SIG-M5 (cell line): Measurements from ENCODE around the gene GRAMD2A.

ENCODE experiments used
- DNase-seq: peaks from one replicate; lab custom pipeline; 2025; lab: John Stamatoyannopoulos, UW

The GRAMD2A gene

GRCh38 chr15:72136170-72137051 is 61.2 kb downstream of the GRAMD2A start:
- DNase-seq: no peak

DNA sequence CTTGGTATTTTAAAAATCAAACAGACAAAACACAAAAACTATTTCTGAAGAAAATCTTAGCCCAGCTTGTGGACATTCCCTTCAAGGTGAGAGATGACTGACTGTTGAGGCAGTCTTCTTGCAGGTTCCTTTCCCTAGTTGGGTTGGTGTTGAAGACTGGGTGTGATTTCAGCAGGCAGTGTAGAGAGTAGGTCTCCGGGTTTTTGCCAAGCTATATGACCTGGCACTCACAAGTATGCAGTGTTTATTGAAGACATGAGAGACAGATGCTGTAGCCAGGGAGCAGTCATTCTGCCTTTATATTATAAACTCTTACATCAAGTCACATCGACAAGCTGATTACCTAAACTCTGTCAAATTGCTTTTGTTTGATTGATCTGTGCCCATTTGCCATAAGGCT is 61.9 kb downstream of the GRAMD2A start:
- DNase-seq: no peak

DNA sequence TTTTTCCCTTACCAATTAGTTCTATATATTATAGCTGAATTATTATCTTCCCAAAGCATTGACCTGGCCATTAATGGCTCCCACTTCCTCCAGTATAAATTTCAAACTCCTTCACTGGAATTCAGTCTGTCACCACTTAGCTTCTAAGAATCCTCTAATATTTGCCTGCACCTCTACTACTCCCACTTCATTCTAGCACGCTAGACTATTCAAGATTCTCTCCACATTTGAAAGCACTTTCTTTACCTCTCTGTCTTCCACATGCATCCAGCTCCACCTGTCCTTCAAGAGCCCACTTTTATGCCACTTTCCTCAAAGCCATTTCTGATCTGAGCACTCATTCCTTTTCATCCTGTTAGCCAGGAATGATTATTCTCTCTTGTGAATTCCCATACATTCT is 64.4 kb downstream of the GRAMD2A start:
- DNase-seq: no peak

DNA sequence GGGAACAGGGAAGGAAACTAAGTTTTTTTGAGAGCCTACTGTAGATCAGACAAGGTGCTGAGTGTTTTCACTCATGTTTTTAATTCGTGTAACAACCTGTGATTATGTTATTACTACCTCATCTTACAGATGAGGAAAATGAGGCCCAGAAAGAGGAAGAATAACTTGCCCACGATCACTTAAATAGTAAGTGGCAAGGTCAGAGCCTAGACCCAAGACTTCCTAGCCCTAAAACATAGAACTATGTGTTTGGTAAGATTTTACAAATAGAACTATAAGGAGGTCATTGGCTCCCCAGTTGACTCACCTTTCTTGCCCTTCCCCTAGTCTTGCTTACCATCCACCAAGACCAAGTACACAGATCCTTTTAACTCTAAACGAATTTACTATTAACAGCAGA is 65.7 kb downstream of the GRAMD2A start:
- DNase-seq: no peak

DNA sequence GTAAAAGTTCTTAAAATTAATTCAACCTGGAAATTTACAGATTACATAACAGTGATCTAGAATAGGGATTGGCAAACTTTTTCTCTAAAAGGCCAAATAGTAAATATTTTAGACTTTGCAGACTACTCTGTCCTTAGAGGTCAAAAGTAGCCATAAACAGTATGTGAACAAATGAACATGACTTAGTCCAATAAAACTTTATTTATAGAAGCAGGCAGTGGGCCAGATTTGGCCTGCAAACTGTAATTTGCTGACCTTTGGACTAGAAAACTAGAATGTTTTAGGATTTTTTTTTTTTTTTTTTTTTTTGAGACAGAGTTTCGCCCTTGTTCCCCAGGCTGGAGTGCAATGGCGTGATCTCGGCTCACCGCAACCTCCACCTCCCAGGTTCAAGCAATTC is 67.3 kb downstream of the GRAMD2A start:
- no peak for DNase-seq

- no peak for DNase-seq
These were observed 69.2 kb downstream of the GRAMD2A start for GRCh38 chr15:72128359-72128758.

- DNase-seq: no peak
These were observed 69.8 kb downstream of the GRAMD2A start for GRCh38 chr15:72127724-72128322.

DNA sequence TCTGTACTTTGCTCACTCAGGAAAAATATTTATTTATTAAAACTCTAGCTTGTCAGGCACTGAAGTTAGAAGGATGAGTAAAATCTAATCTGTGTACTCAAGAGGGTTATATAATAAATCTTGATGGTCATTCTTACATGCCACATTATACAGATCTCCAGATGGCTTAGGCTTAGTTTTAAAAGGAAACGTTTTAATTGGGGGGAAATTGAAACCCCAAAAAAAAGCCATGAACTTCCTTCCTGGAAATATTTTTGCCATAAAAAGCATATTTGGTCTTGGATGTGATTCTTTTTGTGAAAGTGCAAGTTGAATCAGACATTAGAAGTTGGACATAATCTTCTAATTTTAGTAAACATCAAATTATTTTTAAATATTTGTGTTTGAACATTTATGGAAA is 73.4 kb downstream of the GRAMD2A start:
- DNase-seq: no peak

DNA sequence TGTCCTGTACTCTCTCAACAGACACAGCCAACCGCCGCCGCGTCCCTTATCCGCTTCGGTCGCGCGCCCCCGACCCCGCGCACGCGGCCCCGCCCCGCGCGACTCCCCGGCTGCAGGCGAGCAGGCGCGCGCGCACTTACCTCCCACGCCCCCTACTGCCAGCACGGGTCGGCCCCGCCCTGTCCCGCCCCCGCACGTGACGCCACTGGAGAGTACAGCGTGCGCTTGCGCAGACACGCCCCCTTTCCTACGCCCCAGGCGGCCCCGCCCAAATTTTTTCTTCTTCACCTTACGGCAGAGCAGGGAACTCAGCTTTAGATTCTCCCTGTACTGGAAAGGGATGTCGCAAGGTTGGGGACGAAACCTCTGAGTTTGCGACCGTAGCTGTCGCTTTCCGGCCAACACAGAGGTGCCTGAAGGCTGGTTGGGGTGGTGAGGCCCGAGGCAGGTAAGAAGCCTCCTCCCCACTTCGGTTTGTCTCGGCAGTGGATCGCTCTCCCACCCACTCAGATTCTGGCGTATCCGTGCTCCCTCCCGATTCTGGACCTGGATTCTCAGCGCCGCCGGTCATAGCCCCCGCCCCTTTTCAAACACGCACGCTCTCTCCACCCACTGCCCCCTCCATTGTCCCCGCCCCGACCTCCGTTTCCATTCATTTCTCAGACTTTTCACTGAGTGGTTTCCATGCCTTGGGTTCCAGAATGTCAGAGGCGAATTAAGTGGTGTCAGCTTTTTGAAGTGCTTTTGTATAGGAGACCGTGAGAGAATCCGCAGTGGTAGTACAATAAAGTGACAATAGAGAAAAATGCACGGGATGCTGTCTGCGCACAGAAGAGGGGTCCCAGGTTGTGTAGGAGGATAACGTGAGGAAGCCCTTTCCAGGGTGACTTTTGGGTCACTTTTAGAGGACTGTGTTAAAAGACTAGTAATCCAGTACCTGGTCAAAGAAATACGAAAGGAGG is 79.3 kb downstream of the GRAMD2A start, which contains the start of the genes MYO9A and SENP8:
Gene MYO9A (minus strand): TSS at position 134 of the 962 bp plus-strand sequence. CDS start 71,587 bp downstream, outside the sequence.
Gene SENP8 (plus strand): TSS at position 387 of the 962 bp plus-strand sequence. CDS start 21,221 bp downstream, outside the sequence.
- DNase-seq: peak; percentile 89

GRCh38 chr15:72117486-72118016 is 80.0 kb downstream of the GRAMD2A start:
- no peak for DNase-seq

GRCh38 chr15:72116731-72117485 is 80.7 kb downstream of the GRAMD2A start:
- DNase-seq: no peak

DNA sequence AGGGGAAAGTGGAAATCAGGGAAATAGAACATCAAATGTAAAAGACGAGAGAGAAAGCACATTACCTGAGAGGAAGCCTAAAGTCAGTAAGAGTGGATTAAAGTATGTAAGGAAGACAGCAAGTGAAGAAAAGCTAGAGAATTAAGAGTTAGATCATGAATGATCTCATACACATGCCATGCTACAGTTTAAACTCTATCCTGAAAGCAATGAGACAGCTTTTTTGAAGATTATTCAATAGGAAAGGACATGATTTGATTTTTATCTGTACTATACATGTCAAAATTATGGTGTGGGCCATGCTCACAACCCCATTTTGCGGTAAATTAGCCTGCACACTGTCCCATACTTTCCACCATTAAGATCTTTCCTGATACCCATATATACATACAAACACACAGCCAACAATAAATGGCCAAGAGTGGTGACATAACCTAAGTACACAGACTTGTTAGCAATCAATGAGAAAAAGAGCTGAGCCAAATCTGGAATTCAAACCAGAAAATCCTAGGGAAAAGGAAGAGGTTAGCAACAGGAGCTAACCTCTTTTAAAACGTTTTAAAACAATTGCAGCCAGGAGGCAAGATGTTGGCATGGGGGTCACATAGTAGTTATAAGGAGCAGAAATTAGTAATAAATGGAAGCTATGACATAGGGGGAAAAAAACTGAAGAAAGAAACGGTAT is 84.1 kb downstream of the GRAMD2A start:
- no peak for DNase-seq

GRCh38 chr15:72112805-72113204 is 84.8 kb downstream of the GRAMD2A start:
- no peak for DNase-seq

DNA sequence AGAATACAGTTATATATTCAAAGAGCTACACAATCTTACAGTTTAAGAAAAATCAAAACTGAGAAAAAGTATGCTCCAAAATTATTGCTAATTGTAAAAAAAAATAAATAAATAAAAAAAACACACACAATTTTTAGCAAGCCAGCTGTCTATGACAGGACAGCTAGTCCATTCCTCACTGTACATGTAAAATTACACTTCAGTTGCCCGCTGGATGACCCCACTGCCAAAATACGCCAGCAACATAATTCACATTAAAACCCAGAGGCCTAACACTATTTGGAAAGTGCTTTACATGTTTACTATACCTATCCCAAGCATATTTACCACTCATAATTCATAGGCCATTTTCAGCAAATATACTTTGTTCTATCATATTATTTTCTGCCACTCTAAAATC is 85.5 kb downstream of the GRAMD2A start:
- no peak for DNase-seq

DNA sequence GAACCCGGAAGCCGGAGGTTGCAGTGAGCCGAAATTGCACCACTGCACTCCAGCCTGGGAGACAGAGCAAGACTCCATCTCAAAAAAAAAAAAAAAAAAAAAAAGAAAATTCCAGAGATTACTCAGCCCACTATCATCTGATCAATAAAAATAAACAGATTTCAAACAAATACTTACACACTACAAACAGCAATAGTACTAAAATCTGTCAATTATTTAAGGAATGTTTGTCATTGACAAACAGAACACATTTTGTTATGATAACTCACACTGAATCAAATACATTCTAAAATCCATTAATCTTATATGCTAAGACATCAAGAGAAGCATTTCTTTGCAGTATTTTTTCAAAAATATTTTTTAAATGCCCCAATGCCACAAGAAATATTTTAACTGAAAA is 87.2 kb downstream of the GRAMD2A start:
- no peak for DNase-seq
